ENCODE measurements around the gene SETD1A. TPM values are rescaled to one million over a fixed set of nuclear protein-coding genes. Genes with fewer than 3 reads are reported as not detected.
A peak's percentile ranks its signal among the peaks of the same experiment; 100 is the strongest.

SETD1A gene
- total and polyA plus RNA-seq, 5 experiments from 2014 or later: 0.35 to 44.3 (median 2.0) TPM

- no peak overlapping the region for H3K4me3 Mint-ChIP-seq
- DNase-seq (peak in 1 of 10 donors; percentile 48), ATAC-seq (no peak)
- no peaks in the 10 kb centered on the region for H3K27me3 Mint-ChIP-seq
- H3K27ac Mint-ChIP-seq: peak overlapping the region in 1 of 10 donors; percentile 59
- POLR2A ChIA-PET: interaction anchor here (1.6 kb wide), 1 partner anchor 10 kb away, joined by 4 read pairs; no protein-coding TSS in a partner anchor
- peaks cover 0 to 12% (median 8%) of the 10 kb centered on the region in 4 donors for H3K4me1 Mint-ChIP-seq
- H3K9me3 Mint-ChIP-seq: no peaks in the 10 kb centered on the region
- peaks cover 0 to 70% (median 11%) of the 10 kb centered on the region in 3 donors for H3K36me3 Mint-ChIP-seq
Observed at GRCh38 chr16:30979170-30980022, 21.8 kb downstream of the SETD1A start.

DNA sequence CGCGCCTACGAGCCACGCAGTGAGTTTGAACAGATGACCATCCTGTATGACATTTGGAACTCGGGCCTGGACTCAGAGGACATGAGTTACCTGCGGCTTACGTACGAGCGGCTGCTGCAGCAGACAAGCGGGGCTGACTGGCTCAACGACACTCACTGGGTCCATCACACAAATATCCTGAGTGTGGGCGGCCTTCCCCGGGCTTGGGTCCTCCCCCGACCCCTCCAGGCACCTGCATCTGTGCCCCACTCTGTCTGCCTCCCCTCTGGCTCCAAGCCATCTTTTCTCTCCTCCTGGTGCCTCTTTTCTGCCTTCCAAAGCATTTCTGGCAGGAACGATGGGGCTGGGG is 22.4 kb downstream of the SETD1A start:
- no peaks in the 10 kb centered on the region for H3K27me3 Mint-ChIP-seq
- no peak overlapping the region for H3K27ac Mint-ChIP-seq
- POLR2A ChIA-PET: no interaction called here
- no peaks in the 10 kb centered on the region for H3K9me3 Mint-ChIP-seq
- peaks cover 0 to 11% (median 8%) of the 10 kb centered on the region in 4 donors for H3K4me1 Mint-ChIP-seq
- DNase-seq (no peak), ATAC-seq (no peak)
- H3K4me3 Mint-ChIP-seq: no peak overlapping the region
- H3K36me3 Mint-ChIP-seq: peaks cover 0 to 65% (median 10%) of the 10 kb centered on the region in 3 donors

GRCh38 chr16:30980434-30980833 is 22.9 kb downstream of the SETD1A start:
- Mint-ChIP-seq H3K4me1 (peaks cover 0 to 11% (median 9%) of the 10 kb centered on the region in 4 donors), H3K36me3 (peaks cover 0 to 62% (median 10%) of the 10 kb centered on the region in 3 donors), H3K9me3 (no peaks in the 10 kb centered on the region), H3K27me3 (no peaks in the 10 kb centered on the region), H3K27ac (peak overlapping the region in 1 of 10 donors; percentile 56), H3K4me3 (no peak overlapping the region)
- ATAC-seq (no peak), DNase-seq (no peak)
- POLR2A ChIA-PET: no interaction called here

DNA sequence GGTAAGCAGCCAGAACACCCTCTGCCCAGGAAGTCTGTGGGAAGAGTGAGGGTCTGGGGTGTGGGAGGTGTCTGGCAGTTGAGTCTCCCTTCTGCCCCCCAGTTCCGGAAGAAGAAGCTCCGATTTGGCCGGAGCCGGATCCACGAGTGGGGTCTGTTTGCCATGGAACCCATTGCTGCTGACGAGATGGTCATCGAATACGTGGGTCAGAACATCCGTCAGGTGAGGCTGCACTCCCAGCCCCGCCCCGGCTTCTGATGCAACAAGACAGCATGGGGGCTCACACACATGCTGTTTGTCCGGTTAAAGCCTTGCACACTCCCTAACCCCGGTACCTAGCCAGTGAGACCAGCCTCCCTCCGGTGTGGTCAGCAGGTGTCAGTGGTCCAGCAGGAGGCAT is 23.4 kb downstream of the SETD1A start:
- Mint-ChIP-seq H3K36me3 (peaks cover 0 to 56% (median 7%) of the 10 kb centered on the region in 3 donors), H3K27me3 (no peaks in the 10 kb centered on the region), H3K27ac (no peak overlapping the region), H3K4me1 (peaks cover 0 to 11% (median 8%) of the 10 kb centered on the region in 4 donors), H3K9me3 (no peaks in the 10 kb centered on the region), H3K4me3 (no peak overlapping the region)
- ATAC-seq (no peak), DNase-seq (no peak)
- POLR2A ChIA-PET: no interaction called here

DNA sequence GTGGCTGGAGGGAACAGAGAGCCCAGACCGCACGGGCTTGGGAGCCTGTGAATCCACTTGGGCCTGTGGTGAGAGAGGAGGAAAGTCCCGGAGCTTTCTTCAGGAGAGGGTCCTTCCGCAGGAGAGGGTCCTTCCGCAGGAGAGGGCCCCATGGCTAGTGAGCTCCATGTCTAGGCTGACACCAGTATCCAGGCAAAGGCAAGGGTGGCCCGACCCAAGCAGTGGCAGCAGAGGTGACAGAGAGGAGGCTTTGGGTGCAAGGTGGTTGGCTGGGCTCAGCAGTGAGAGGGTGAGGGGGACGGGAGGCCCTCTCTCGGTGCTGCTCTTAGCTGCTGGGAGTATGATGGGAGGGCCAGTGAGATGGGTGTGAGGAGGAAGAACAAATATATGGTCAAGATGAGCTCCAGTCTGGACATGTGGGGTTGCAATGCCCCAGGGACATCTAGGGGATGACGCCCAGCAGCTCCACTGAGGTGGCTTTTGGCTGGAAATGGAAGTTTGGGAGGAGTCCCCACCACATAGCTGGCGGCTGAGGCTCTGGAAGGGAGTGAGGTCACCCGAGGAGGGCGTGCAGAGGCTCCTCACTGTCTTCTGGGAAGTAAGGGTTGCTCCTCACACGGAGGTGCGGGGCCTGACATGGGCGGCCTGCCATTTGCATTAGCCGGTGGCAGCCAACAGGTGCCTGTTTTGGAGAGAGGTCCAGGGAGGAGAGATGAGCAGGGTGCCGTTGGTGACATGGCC is 25.2 kb downstream of the SETD1A start:
- H3K27me3 Mint-ChIP-seq: no peaks in the 10 kb centered on the region
- no peaks in the 10 kb centered on the region for H3K9me3 Mint-ChIP-seq
- POLR2A ChIA-PET: interaction anchor here (0.7 to 1.9 kb wide), 3 partner anchors 159 to 885 kb away, joined by 3 to 4 read pairs (median 3); partner anchors contain the start of gene ZNF843
- H3K4me3 Mint-ChIP-seq: no peak overlapping the region
- H3K36me3 Mint-ChIP-seq: peaks cover 0 to 42% (median 7%) of the 10 kb centered on the region in 3 donors
- peak overlapping the region in 4 of 10 donors; percentile 40 to 76 (median 70) for H3K27ac Mint-ChIP-seq
- H3K4me1 Mint-ChIP-seq: peaks cover 0 to 6% (median 2%) of the 10 kb centered on the region in 4 donors
- ATAC-seq (no peak), DNase-seq (no peak)

DNA sequence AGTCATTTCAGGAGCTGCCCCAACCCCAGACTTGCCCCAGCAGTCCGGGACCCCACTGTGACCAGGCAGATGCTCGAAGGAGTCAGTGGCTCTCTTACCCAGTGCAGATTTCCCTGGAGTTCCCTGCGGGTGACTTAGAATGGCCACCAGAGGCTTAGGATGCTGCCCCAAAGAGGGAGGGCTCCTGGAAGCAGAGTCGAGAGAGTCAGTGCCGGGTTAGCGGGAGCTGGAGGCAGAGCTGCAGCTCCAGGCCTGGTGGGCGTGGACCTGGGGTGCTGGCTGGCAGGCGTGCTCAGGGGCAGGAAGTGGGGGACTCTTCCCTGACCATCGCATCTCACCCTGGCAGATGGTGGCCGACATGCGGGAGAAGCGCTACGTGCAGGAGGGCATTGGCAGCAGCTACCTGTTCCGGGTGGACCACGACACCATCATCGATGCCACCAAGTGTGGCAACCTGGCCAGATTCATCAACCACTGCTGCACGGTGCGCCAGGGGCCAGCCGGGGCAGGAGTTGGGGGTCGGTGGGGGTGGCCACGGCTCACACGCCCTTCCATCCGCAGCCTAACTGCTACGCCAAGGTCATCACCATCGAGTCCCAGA is 25.8 kb downstream of the SETD1A start:
- ATAC-seq: no peak
- DNase-seq: no peak
- Mint-ChIP-seq H3K9me3 (no peaks in the 10 kb centered on the region), H3K27ac (no peak overlapping the region), H3K36me3 (peaks cover 0 to 38% (median 7%) of the 10 kb centered on the region in 3 donors), H3K4me1 (peaks cover 0 to 4% (median 2%) of the 10 kb centered on the region in 4 donors), H3K27me3 (no peaks in the 10 kb centered on the region), H3K4me3 (no peak overlapping the region)
- POLR2A ChIA-PET: interaction anchor here (0.7 to 1.9 kb wide), 3 partner anchors 159 to 884 kb away, joined by 3 to 4 read pairs (median 3); partner anchors contain the start of gene ZNF843

DNA sequence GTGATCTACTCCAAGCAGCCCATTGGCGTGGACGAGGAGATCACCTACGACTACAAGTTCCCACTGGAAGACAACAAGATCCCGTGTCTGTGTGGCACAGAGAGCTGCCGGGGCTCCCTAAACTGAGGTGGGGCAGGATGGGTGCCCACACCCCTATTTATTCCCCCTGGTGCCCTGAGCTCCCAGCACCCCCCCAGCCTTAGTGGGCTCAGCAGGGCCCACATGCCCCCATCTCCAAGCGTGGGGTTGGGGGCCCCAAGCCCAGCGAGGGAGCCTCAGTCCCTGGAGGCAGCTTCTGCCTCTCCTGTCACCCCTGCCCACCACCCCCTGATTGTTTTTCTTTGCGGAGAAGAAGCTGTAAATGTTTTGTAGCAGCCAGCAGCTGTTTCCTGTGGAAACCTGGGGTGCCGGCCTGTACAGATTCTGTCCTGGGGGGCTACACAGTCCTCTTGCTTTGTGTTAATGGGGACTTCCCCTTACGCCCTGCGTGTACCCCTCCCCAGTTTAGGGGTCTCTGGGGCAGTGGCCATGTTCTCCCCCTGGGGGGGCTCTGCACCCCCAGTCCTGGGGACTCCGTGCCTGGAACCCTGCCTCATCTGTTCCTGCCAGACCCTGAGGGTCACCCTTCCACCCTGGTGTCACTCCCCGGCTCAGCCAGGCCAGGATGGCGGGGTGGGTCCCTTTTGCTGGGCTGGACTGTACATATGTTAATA is 26.5 kb downstream of the SETD1A start:
- DNase-seq (no peak), ATAC-seq (peak in 1 of 2 donors; percentile 9)
- POLR2A ChIA-PET: interaction anchor here (0.5 to 1.9 kb wide), 5 partner anchors 10 to 461 kb away, joined by 3 to 5 read pairs (median 4); no protein-coding TSS in a partner anchor
- Mint-ChIP-seq H3K9me3 (no peaks in the 10 kb centered on the region), H3K4me3 (no peak overlapping the region), H3K36me3 (peaks cover 0 to 32% (median 4%) of the 10 kb centered on the region in 3 donors), H3K27ac (no peak overlapping the region), H3K27me3 (no peaks in the 10 kb centered on the region), H3K4me1 (peaks cover 0 to 4% (median 1%) of the 10 kb centered on the region in 4 donors)

DNA sequence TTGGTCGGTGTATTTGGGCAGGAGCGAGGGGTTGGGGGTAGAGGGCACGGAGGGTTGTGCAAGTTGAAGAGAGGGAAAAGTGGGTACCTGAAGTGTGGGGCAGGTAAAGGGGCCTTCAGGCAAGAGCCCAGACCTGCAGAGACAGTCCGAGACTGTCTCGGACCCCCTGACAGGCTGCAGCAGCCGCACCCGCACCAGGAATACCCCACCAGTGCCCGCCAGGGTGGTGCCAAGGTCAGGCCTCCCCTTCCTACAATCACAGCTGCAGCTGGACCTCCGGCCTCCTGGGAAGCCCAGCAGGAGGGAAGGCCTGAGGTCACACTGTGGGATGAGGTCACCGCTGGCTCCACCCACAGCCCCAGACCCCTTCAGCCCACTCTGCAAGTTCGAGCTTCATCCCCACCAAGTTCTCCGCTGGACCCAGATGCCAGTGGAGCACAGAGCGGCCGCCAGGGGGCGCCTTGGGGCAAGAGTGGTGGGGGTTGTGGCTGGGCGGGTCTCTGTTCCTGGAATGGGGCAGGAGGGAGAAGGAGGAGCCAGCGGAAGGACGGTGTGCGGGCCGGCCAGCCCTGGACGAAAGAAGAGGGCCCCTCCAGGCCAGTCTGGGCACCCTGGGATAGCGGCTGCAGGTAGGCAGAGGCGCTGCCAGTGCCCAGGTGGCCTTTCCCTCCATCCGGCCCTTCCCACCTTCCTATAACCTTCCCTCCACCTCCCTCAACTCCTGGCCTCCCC is 27.3 kb downstream of the SETD1A start, which contains the start of gene HSD3B7:
Gene HSD3B7, plus strand, starts transcription at position 539 of the 732 bp plus-strand sequence. CDS start 452 bp downstream, outside the sequence.
- peak within 1 kb of the TSS in 1 of 10 donors; percentile 49 for H3K27ac Mint-ChIP-seq
- H3K4me1 Mint-ChIP-seq: peaks cover 0 to 4% (median 1%) of the 10 kb centered on the region in 4 donors
- POLR2A ChIA-PET: interaction anchor here (0.5 to 1.9 kb wide), 8 partner anchors 9 to 460 kb away, joined by 3 to 6 read pairs (median 4); partner anchors contain the start of genes ZNF646 and ZNF668

GRCh38 chr16:30985401-30986128 is 28.0 kb downstream of the SETD1A start:
- Mint-ChIP-seq H3K36me3 (peaks cover 0 to 25% (median 2%) of the 10 kb centered on the region in 3 donors), H3K4me3 (no peak overlapping the region), H3K4me1 (peaks cover 0 to 4% (median 1%) of the 10 kb centered on the region in 4 donors), H3K27ac (peak overlapping the region in 1 of 10 donors; percentile 49), H3K9me3 (no peaks in the 10 kb centered on the region), H3K27me3 (no peaks in the 10 kb centered on the region)
- DNase-seq (no peak), ATAC-seq (peak in 1 of 2 donors; percentile 29)
- POLR2A ChIA-PET: interaction anchor here (0.6 to 1.7 kb wide), 5 partner anchors 8 to 187 kb away, joined by 3 to 6 read pairs (median 3); partner anchors contain the start of genes ZNF646 and ZNF668

More for the DNA sequence above, 27.3 kb downstream of the SETD1A start, which contains the start of gene HSD3B7:
- ATAC-seq: peak; percentile 75 to 90
- peak; percentile 51 to 87 (median 75) for DNase-seq
- no peaks in the 10 kb centered on the region for H3K9me3 Mint-ChIP-seq
- H3K4me3 Mint-ChIP-seq: no peak within 1 kb of the TSS
- H3K36me3 Mint-ChIP-seq: peaks cover 0 to 32% (median 4%) of the 10 kb centered on the region in 3 donors
- H3K27me3 Mint-ChIP-seq: no peaks in the 10 kb centered on the region

DNA sequence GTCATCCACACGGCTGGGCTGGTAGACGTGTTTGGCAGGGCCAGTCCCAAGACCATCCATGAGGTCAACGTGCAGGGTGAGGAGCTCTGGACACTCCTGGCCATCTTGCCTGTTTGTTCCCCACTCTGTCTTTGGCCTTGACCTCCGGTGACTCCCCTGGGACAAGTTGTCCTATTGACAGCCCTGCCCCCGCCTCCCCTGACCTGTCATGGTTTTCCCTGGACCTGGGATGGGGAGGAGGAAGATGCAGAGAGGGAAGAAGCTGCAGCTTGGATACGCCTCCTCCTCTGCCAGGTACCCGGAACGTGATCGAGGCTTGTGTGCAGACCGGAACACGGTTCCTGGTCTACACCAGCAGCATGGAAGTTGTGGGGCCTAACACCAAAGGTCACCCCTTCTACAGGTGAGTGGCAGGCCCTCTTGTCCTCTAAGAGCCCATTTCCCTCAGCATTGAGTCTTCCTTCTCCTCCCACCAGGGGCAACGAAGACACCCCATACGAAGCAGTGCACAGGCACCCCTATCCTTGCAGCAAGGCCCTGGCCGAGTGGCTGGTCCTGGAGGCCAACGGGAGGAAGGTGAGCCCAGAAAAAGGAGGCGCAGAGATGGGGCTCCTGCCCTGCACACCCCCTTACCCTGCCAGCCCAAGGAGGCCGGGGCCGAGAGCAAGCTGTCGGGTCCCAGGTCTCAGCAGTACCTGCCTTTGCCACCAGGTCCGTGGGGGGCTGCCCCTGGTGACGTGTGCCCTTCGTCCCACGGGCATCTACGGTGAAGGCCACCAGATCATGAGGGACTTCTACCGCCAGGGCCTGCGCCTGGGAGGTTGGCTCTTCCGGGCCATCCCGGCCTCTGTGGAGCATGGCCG is 28.8 kb downstream of the SETD1A start:
- POLR2A ChIA-PET: interaction anchor here (0.6 to 1.7 kb wide), 2 partner anchors 9 to 156 kb away, joined by 3 to 6 read pairs; no protein-coding TSS in a partner anchor
- no peaks in the 10 kb centered on the region for H3K27me3 Mint-ChIP-seq
- DNase-seq: no peak
- no peak overlapping the region for H3K4me3 Mint-ChIP-seq
- H3K36me3 Mint-ChIP-seq: peaks cover 0 to 18% (median 2%) of the 10 kb centered on the region in 3 donors
- ATAC-seq: no peak
- peaks cover 0 to 4% (median 2%) of the 10 kb centered on the region in 4 donors for H3K4me1 Mint-ChIP-seq
- H3K27ac Mint-ChIP-seq: peak overlapping the region in 1 of 10 donors; percentile 46
- no peaks in the 10 kb centered on the region for H3K9me3 Mint-ChIP-seq

Data from naive thymus-derived CD8-positive, alpha-beta T cell (primary cell).